GM12801 (cell line): ENCODE results near the gene TSPAN1.

Experiments
- CTCF ChIP-seq: IDR thresholded peaks from one replicate; pipeline ENCODE4 v1.5.1; 2011; ENCODE audit warnings: control low read depth; ENCODE audit not compliant: insufficient read length; ENCODE audit errors: extremely low read depth

Gene TSPAN1

GRCh38 chr1:46166521-46167462 is 8.1 kb upstream of the TSPAN1 start:
- no peak for TF ChIP-seq CTCF

- TF ChIP-seq CTCF = no peak
Observed at GRCh38 chr1:46168477-46168876, 6.4 kb upstream of the TSPAN1 start.

GRCh38 chr1:46169811-46170454 is 5.0 kb upstream of the TSPAN1 start:
- no peak for TF ChIP-seq CTCF

- no peak for TF ChIP-seq CTCF
Observed at GRCh38 chr1:46171351-46171750, 3.5 kb upstream of the TSPAN1 start.

GRCh38 chr1:46171871-46172270 is 3.0 kb upstream of the TSPAN1 start:
- no peak for TF ChIP-seq CTCF

GRCh38 chr1:46172321-46172720 is 2.6 kb upstream of the TSPAN1 start:
- no peak for TF ChIP-seq CTCF

- no peak for TF ChIP-seq CTCF
Observed at GRCh38 chr1:46173361-46173856, 1.5 kb upstream of the TSPAN1 start.
